Breast epithelium (tissue), 3 donors: ENCODE data around the gene NCAPG2.

Experiments
- POLR2A ChIP-seq: fragments of 450-650 bp; IDR thresholded peaks from one replicate; pipeline ENCODE4 v1.6.1; 2016; ENCODE audit warnings: antibody characterized with exemption, mild to moderate bottlenecking, moderate library complexity
- POLR2AphosphoS5 ChIP-seq, 3 donors: sonication (generic); formaldehyde crosslinking; IDR thresholded peaks; one replicate each; pipeline ENCODE4 v1.6.1; 2017; ENCODE audit warnings: antibody characterized with exemption in 3 of 3
- TF ChIP-seq, protein P1 (sequence below), 3 donors: fragments of 450-650 bp; IDR thresholded peaks; one replicate each; pipeline ENCODE4 v1.5.1; 2016 to 2017; ENCODE audit warnings: antibody characterized with exemption in 3 of 3, mild to moderate bottlenecking in 3 of 3, moderate library complexity in 3 of 3

DNA sequence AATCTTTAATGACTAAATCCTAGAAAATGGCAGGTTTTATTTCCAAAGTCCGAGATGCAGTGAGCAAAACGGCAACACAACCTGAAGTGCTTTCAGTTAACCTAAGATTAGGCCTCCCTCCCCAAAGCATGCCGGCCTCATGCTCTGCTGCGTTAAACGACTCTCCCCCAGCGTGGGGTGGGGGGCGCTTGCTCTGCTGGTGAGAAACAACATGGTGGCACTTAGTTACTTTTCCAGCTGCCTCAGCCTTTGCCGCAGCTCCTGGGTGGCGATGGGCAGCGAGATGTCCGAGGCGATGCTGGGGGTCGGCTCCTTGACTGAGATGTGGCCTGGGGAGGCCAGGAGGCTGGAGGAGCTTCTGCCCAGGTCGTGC lies 36.7 kb upstream of the NCAPG2 start:
- TF ChIP-seq POLR2A (no peak), POLR2AphosphoS5 (IDR thresholded peaks at IDR 0.05) (no peak)
- TF ChIP-seq, protein P1, sequence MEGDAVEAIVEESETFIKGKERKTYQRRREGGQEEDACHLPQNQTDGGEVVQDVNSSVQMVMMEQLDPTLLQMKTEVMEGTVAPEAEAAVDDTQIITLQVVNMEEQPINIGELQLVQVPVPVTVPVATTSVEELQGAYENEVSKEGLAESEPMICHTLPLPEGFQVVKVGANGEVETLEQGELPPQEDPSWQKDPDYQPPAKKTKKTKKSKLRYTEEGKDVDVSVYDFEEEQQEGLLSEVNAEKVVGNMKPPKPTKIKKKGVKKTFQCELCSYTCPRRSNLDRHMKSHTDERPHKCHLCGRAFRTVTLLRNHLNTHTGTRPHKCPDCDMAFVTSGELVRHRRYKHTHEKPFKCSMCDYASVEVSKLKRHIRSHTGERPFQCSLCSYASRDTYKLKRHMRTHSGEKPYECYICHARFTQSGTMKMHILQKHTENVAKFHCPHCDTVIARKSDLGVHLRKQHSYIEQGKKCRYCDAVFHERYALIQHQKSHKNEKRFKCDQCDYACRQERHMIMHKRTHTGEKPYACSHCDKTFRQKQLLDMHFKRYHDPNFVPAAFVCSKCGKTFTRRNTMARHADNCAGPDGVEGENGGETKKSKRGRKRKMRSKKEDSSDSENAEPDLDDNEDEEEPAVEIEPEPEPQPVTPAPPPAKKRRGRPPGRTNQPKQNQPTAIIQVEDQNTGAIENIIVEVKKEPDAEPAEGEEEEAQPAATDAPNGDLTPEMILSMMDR (IDR thresholded peaks at IDR 0.05) = no peak
